K562 (cell line): Measurements from ENCODE around the gene CUL5. TPM values are rescaled to one million over a fixed set of nuclear protein-coding genes. Genes with fewer than 3 reads are reported as not detected.

ENCODE experiments used
- ATAC-seq: fragments of 200-7000 bp; cut with Tn5 transposase; 3 replicates; pipeline ENCODE4 v1.9.1; 2020; ENCODE audit warnings: moderate library complexity
- BruUV-seq: library from RNA; stranded (reverse); fragments of 400-500 nt; replicated peaks from 2 replicates; lab custom pipeline; 2021; lab: Mats Ljungman, UMichigan
- CTCF ChIA-PET: fragments of 300-600 bp; formaldehyde crosslinking; extraction: SDS; loops from one replicate; lab custom pipeline; 2021; ENCODE audit warnings: low intra/inter-chr PET ratio; lab: Yijun Ruan, JAX
- POLR2A ChIA-PET: fragments of 300-600, 350-650 bp; sonication (Branson Sonifier 250); formaldehyde crosslinking; extraction: SDS; loops from one replicate; lab custom pipeline; 2021; ENCODE audit warnings: antibody characterized with exemption, inconsistent platforms; lab: Yijun Ruan, JAX
- DNase-seq, 4 experiments: peaks; one replicate each; pipeline versions ENCODE4 v3.0.0 to v3.0.0-alpha.2; 2011 to 2018; ENCODE audit warnings: low spot score in 3 of 4, mixed read lengths in 3 of 4; ENCODE audit errors: extremely low read depth in 1 of 4
- FAIRE-seq: peaks from 2 replicates; lab custom pipeline; 2011; peaks lifted over from hg19 to GRCh38; lab: Jason Lieb, UNC
- H2AFZ ChIP-seq: 2 replicates; pipeline ENCODE4 v1.6.0; 2011; ENCODE audit warnings: low read depth, low read length, control low read depth, inconsistent platforms
- H3K27ac ChIP-seq: fragments of 200-600 bp; 3 replicates; pipeline ENCODE4 v1.8.0; 2011; ENCODE audit warnings: low read depth, mild to moderate bottlenecking, control low read depth, inconsistent platforms, low read length, moderate library complexity, mixed read lengths; ENCODE audit errors: extremely low read depth
- H3K27me3 ChIP-seq, 2 experiments: fragments of 300-600 bp in 1 of 2; 2 replicates in 1 of 2; 3 replicates in 1 of 2; pipeline versions ENCODE4 v1.6.0 to v1.8.0; 2011; ENCODE audit warnings: inconsistent platforms in 2 of 2, low read length in 2 of 2, mild to moderate bottlenecking in 1 of 2, mixed read lengths in 1 of 2, moderate library complexity in 1 of 2; ENCODE audit not compliant: control insufficient read depth in 2 of 2, insufficient read depth in 2 of 2
- H3K36me3 ChIP-seq: fragments of 300-600 bp; 3 replicates; pipeline ENCODE4 v1.8.0; 2011; ENCODE audit warnings: mild to moderate bottlenecking, low read length, inconsistent platforms; ENCODE audit not compliant: control insufficient read depth, insufficient read depth
- H3K4me1 ChIP-seq, 2 experiments: fragments of 200-600 bp in 1 of 2; replicated peaks in 1 of 2; 2 replicates in 1 of 2; 3 replicates in 1 of 2; pipeline versions ENCODE4 v1.5.1 to v1.8.0; 2011; ENCODE audit warnings: inconsistent platforms in 2 of 2, low read length in 2 of 2, mild to moderate bottlenecking in 1 of 2, mixed read lengths in 1 of 2, moderate library complexity in 1 of 2; ENCODE audit not compliant: control insufficient read depth in 2 of 2, insufficient read depth in 2 of 2
- H3K4me2 ChIP-seq: 2 replicates; pipeline ENCODE4 v1.6.1; 2011; ENCODE audit warnings: low read length, control low read depth, inconsistent platforms, mixed read lengths; ENCODE audit not compliant: insufficient read depth
- H3K4me3 ChIP-seq: fragments of 200-600 bp; sonication (generic), shearing (Covaris generic); 2 replicates; pipeline ENCODE4 v1.5.1; 2016; ENCODE audit warnings: control low read depth, inconsistent platforms
- H3K79me2 ChIP-seq: fragments of 200-600 bp; 3 replicates; pipeline ENCODE4 v1.8.0; 2011; ENCODE audit warnings: low read length, inconsistent platforms; ENCODE audit not compliant: control insufficient read depth, insufficient read depth
- H3K9ac ChIP-seq, 2 experiments: 2 replicates each; pipeline versions ENCODE4 v1.6.0 to v1.6.1; 2011; ENCODE audit warnings: low read depth in 2 of 2, low read length in 2 of 2, control low read depth in 1 of 2, inconsistent platforms in 1 of 2, mild to moderate bottlenecking in 1 of 2, mixed read lengths in 1 of 2; ENCODE audit not compliant: insufficient read depth in 1 of 2
- H3K9me1 ChIP-seq: one replicate; pipeline ENCODE4 v1.6.0; 2011; ENCODE audit warnings: inconsistent platforms, mild to moderate bottlenecking, low read length, moderate library complexity; ENCODE audit not compliant: control insufficient read depth, insufficient read depth
- H3K9me3 ChIP-seq: replicated peaks from 2 replicates; pipeline ENCODE4 v1.5.1; 2011; ENCODE audit warnings: low read depth, low read length, inconsistent platforms; ENCODE audit not compliant: control insufficient read depth, insufficient read depth
- H4K20me1 ChIP-seq: replicated peaks from 2 replicates; pipeline ENCODE4 v1.6.1; 2011; ENCODE audit warnings: low read length, inconsistent platforms, mixed read lengths; ENCODE audit not compliant: control insufficient read depth, insufficient read depth
- CSDE1 ChIP-seq, 2 experiments: fragments of 450-650 bp; IDR thresholded peaks; 2 replicates each; pipeline ENCODE4 v1.6.1; 2016; ENCODE audit warnings: mild to moderate bottlenecking in 1 of 2
- MEIS2 ChIP-seq: fragments of 450-650 bp; IDR thresholded peaks from 2 replicates; pipeline ENCODE4 v1.6.1; 2014; ENCODE audit warnings: mild to moderate bottlenecking; ENCODE audit not compliant: partially characterized antibody
- RBM34 ChIP-seq: fragments of 200-400 bp; formaldehyde crosslinking; IDR thresholded peaks from 2 replicates; pipeline ENCODE4 v1.6.1; 2018; ENCODE audit warnings: low read length, borderline replicate concordance; ENCODE audit not compliant: insufficient read depth
- ZBTB40 ChIP-seq, 2 experiments: fragments of 450-650 bp in 1 of 2; sonication (generic) in 1 of 2; formaldehyde crosslinking in 1 of 2; IDR thresholded peaks; 2 replicates each; pipeline versions ENCODE4 v1.7.1 to v1.9.0; 2016 to 2022; ENCODE audit warnings: inconsistent platforms in 1 of 2, mild to moderate bottlenecking in 1 of 2, missing genetic modification reagents in 1 of 2
- ZNF133 ChIP-seq: fragments of 250-450 bp; sonication (Bioruptor Pico); IDR thresholded peaks from 2 replicates; pipeline ENCODE4 v1.4.0; 2020; ENCODE audit warnings: mild to moderate bottlenecking
- ZNF24 ChIP-seq: fragments of 450-650 bp; IDR thresholded peaks from 2 replicates; pipeline ENCODE4 v1.6.1; 2016
- WGBS: fragments of 100-300 bp; shearing (Covaris generic); methylation state at CpG from one replicate; pipeline ENCODE4 v1.1.6; 2016; ENCODE audit warnings: low coverage, mixed read lengths; ENCODE audit not compliant: insufficient coverage; ENCODE audit errors: missing lambda C conversion rate; 5-methylcytosine and 5-hydroxymethylcytosine counted together
- in situ Hi-C: fragments of 300-500 bp; cut with MboI; formaldehyde crosslinking; loops from 4 replicates; pipeline ENCODE4 v1.15.0; 2018; ENCODE audit warnings: inconsistent platforms, mixed read lengths
- intact Hi-C: fragments of 100-400 bp; cut with micrococcal nuclease; formaldehyde crosslinking; loops from 2 replicates; pipeline ENCODE4 v1.14.2; 2022
- polyA plus RNA-seq, 8 experiments: library from polyadenylated mRNA; depleted of rRNA in 4 of 8; stranded (reverse) in 5 of 8; unstranded in 3 of 8; fragments of >200 nt; fragmentation: Nextera tagmentation in 2 of 8; fragmentation: Illumina TruSeq in 1 of 8; extraction: Ambion mirVana in 2 of 8; extraction: Trizol in 1 of 8; gene quantifications; 2 replicates each; pipeline versions ENCODE4 v1.2.1 to v1.2.3, GENCODE V29; 2011 to 2014; ENCODE audit warnings: inconsistent platforms in 1 of 8, missing spikeins in 1 of 8
- total RNA-seq, 7 experiments: library from RNA; depleted of rRNA in 6 of 7; stranded (reverse); fragments of >200 nt in 6 of 7; fragmentation: Illumina TruSeq in 2 of 7; extraction: Trizol in 2 of 7; gene quantifications; 2 replicates each; pipeline versions ENCODE4 v1.2.1 to v1.2.3, GENCODE V29; 2011 to 2021; ENCODE audit warnings: low replicate concordance in 1 of 7
- TF ChIP-seq, protein P1 (sequence below): fragments of 450-650 bp; formaldehyde crosslinking; IDR thresholded peaks from 2 replicates; pipeline ENCODE4 v1.4.0; 2020; ENCODE audit warnings: mild to moderate bottlenecking, mixed read lengths
- TF ChIP-seq, protein P2 (sequence below): fragments of 450-650 bp; IDR thresholded peaks from 2 replicates; pipeline ENCODE4 v1.6.1; 2016; ENCODE audit warnings: antibody characterized with exemption

Gene CUL5
- total and polyA plus RNA-seq, 9 of the 15 experiments (the other 6 are each of a cell fraction or from before 2014, with no cell fraction given): 14.3 to 45.9 (median 23.0) TPM

DNA sequence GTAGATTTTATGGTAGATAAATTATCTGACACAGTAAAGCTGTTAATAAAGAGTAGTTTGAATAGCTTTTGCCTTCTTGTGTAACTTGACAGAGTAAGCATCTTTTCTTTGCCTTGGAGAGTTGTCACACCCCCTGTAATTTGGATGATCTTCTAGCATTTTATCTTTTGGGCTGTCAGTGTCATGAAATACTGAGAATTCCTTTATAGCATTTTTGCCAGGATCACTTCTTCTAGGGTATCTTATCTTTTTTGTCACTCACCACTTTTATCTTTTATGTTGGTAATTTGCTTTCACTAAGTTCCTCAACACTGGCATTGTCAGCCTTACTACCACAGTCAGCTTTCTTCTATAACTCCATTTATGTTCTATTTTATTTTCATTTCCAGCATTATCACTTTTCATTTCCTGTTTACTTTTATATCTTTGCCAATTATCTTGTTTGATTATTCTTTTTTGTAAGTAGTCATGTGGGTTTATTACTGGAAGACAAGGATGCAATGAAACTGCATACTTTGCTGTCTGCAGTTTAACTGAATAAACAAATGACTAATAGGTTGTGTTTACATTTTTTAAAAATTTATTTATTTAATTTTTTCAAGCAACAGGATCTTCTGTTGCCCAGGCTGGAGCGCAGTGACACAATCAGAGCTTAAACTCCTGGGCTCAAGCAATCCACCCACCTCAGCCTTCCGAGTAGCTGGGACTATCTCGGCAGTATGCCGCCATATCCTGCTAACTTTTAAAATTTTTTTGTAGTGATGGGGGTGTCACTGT is 84.6 kb downstream of the CUL5 start:
- H4K20me1 ChIP-seq: no peaks in the 10 kb centered on the region
- no peaks in the 10 kb centered on the region for H3K9me1 ChIP-seq
- ATAC-seq: no peak
- FAIRE-seq: no peak
- no peak overlapping the region for H3K9ac ChIP-seq
- no peak for DNase-seq
- H3K4me2 ChIP-seq: no peak overlapping the region
- peak; percentile 33 for TF ChIP-seq MEIS2
- TF ChIP-seq ZNF24: peak; percentile 58; the same call in 1 of the 2 replicates
- no peak for TF ChIP-seq ZNF133 (CRISPR knock-in tag)
- no peak for TF ChIP-seq CSDE1 (IDR thresholded peaks at IDR 0.05)
- peak; percentile 40; the same call in 1 of the 2 replicates for TF ChIP-seq ZBTB40 (IDR thresholded peaks at IDR 0.05)
- no peak for TF ChIP-seq ZBTB40 (CRISPR knock-in tag; IDR thresholded peaks at IDR 0.05)
- TF ChIP-seq, protein P1, sequence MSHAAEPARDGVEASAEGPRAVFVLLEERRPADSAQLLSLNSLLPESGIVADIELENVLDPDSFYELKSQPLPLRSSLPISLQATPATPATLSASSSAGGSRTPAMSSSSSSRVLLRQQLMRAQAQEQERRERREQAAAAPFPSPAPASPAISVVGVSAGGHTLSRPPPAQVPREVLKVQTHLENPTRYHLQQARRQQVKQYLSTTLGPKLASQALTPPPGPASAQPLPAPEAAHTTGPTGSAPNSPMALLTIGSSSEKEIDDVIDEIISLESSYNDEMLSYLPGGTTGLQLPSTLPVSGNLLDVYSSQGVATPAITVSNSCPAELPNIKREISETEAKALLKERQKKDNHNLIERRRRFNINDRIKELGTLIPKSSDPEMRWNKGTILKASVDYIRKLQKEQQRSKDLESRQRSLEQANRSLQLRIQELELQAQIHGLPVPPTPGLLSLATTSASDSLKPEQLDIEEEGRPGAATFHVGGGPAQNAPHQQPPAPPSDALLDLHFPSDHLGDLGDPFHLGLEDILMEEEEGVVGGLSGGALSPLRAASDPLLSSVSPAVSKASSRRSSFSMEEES (CRISPR knock-in tag): no peak
- TF ChIP-seq, protein P2, sequence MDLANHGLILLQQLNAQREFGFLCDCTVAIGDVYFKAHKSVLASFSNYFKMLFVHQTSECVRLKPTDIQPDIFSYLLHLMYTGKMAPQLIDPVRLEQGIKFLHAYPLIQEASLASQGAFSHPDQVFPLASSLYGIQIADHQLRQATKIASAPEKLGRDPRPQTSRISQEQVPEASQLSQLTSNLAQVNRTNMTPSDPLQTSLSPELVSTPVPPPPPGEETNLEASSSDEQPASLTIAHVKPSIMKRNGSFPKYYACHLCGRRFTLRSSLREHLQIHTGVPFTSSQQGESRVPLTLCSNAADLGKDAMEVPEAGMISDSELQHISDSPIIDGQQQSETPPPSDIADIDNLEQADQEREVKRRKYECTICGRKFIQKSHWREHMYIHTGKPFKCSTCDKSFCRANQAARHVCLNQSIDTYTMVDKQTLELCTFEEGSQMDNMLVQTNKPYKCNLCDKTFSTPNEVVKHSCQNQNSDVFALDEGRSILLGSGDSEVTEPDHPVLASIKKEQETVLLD: no peak
- TF ChIP-seq RBM34: no peak
- intact Hi-C loops (no loop called here), in situ Hi-C loops (no loop called here)
- H3K27ac ChIP-seq: no peak overlapping the region
- no peaks in the 10 kb centered on the region for H3K79me2 ChIP-seq
- no peak overlapping the region for H2AFZ ChIP-seq
- no peak overlapping the region for H3K4me3 ChIP-seq
- POLR2A ChIA-PET: interaction anchor here (2.7 kb wide), 1 partner anchor 10 kb away, joined by 12 read pairs; no protein-coding TSS in a partner anchor
- CTCF ChIA-PET: no interaction called here
- 88% methylated on average over 4 of the region's 4 CpGs for WGBS
- H3K9me3 ChIP-seq: no peaks in the 10 kb centered on the region
- no peaks in the 10 kb centered on the region for H3K4me1 ChIP-seq
- H3K27me3 ChIP-seq: no peaks in the 10 kb centered on the region
- BruUV-seq: no TSS peak
- H3K36me3 ChIP-seq: peaks cover 69% of the 10 kb centered on the region
